ENCODE results near the gene ZNF148. TPM values are rescaled to one million over a fixed set of nuclear protein-coding genes. Genes with fewer than 3 reads are reported as not detected.

The ZNF148 gene
- total RNA-seq, 1 experiment from 2014 or later = 24.8 TPM

GRCh38 chr3:125416235-125416634, 41.1 kb upstream of the ZNF148 start:
- Histone ChIP-seq H3K14ac (ENCODE audit: insufficient read depth, low read length) (no peak overlapping the region), H4K8ac (replicated peaks; ENCODE audit: insufficient read length, low read depth, low read length) (no peak overlapping the region), H3T11ph (ENCODE audit: low read length) (no peak overlapping the region), H2BK20ac (ENCODE audit: low read depth, low read length, poor library complexity, severe bottlenecking) (no peak overlapping the region), H4K20me1 (ENCODE audit: control insufficient read depth, insufficient read depth, insufficient read length) (no peaks in the 10 kb centered on the region), H3K4me2 (ENCODE audit: insufficient read depth, insufficient read length, low read length) (no peak overlapping the region), H3K4me1 (ENCODE audit: insufficient read depth, low read length) (no peaks in the 10 kb centered on the region), H2AFZ (ENCODE audit: low read length) (no peak overlapping the region), H3K9me3 (ENCODE audit: control insufficient read depth, low read depth, low read length) (no peaks in the 10 kb centered on the region), H3K27ac (ENCODE audit: insufficient read length, low read depth, low read length) (no peak overlapping the region), H4K91ac (ENCODE audit: insufficient read length, low read depth, low read length) (no peak overlapping the region), H3K56ac (ENCODE audit: insufficient read length, low read depth, low read length) (no peak overlapping the region), H3K79me2 (ENCODE audit: insufficient read depth, low read length) (no peaks in the 10 kb centered on the region), H3K23me2 (ENCODE audit: insufficient read length, low read depth, low read length, poor library complexity, severe bottlenecking) (no peaks in the 10 kb centered on the region), H2AK5ac (ENCODE audit: insufficient read length, low read length) (no peak overlapping the region), H3K18ac (ENCODE audit: insufficient read length, low read depth, low read length) (no peak overlapping the region), H2BK15ac (ENCODE audit: low read depth, low read length) (no peak overlapping the region), H2BK12ac (ENCODE audit: insufficient read length, low read depth, low read length) (no peak overlapping the region), H2BK5ac (ENCODE audit: insufficient read length, low read length) (no peak overlapping the region), H4K5ac (ENCODE audit: insufficient read length, low read depth, low read length) (no peak overlapping the region), H2BK120ac (ENCODE audit: low read depth, low read length, poor library complexity, severe bottlenecking) (no peak overlapping the region), H3K27me3 (ENCODE audit: insufficient read depth, low read length) (no peaks in the 10 kb centered on the region), H3K9ac (ENCODE audit: extremely low read depth, insufficient read length, low read length) (no peak overlapping the region), H3K23ac (ENCODE audit: insufficient read length, low read depth, low read length) (no peak overlapping the region), H3K79me1 (ENCODE audit: insufficient read depth, low read depth, low read length, poor library complexity, severe bottlenecking) (no peaks in the 10 kb centered on the region), H3K4ac (ENCODE audit: low read depth, low read length) (no peak overlapping the region)
- peaks cover 0 to 7% of the 10 kb centered on the region in 2 experiments; a peak in 4 of 5 replicates for H3K9me3 Mint-ChIP-seq
- no CpG with 5 or more reads among the region's 3 CpGs for WGBS (ENCODE audit: extremely low coverage, insufficient read length, low lambda C conversion rate)
- no peak for TF ChIP-seq CTCF (conservative IDR thresholded peaks at IDR 0.05)
- DNase-seq = no peak
- peaks cover 2% of the 10 kb centered on the region for H3K27me3 Mint-ChIP-seq (ENCODE audit: low read depth)
- H3K27ac Mint-ChIP-seq = no peak overlapping the region
- H3K4me3 Mint-ChIP-seq = no peak overlapping the region
- H3K4me1 Mint-ChIP-seq = no peaks in the 10 kb centered on the region
- H3K36me3 Mint-ChIP-seq (ENCODE audit: insufficient read depth in 1 of 3, low read depth in 3 of 3) = no peaks in the 10 kb centered on the region; a peak in 2 of 7 replicates

Measured in H9 (cell line).